NCI-H345 treated with DMSO at 0.1 percent for 48 hours (cell line): ENCODE results near the gene TPRX1.

Source experiments
- DNase-seq: peaks from one replicate; lab custom pipeline; 2025; ENCODE audit not compliant: unreplicated experiment; lab: John Stamatoyannopoulos, UW

Gene TPRX1

GRCh38 chr19:47752440-47753211 lies 51.7 kb downstream of the TPRX1 start:
- DNase-seq, result no peak
